SK-N-SH treated with all-trans-retinoic acid at 6 μM for 48 hours (cell line): Measurements from ENCODE around the gene FREM3.

Source experiments
- ATAC-seq: fragments of 200-7000 bp; cut with Tn5 transposase; 3 replicates; pipeline ENCODE4 v1.9.1; 2020; ENCODE audit warnings: mild to moderate bottlenecking, moderate library complexity
- CREB5 ChIP-seq: fragments of 250-450 bp; sonication (Bioruptor Pico); IDR thresholded peaks from 2 replicates; pipeline ENCODE4 v1.5.1; 2020; ENCODE audit warnings: low read depth, mild to moderate bottlenecking, moderate library complexity
- CSDC2 ChIP-seq: fragments of 250-450 bp; sonication (Bioruptor Pico); IDR thresholded peaks from 2 replicates; pipeline ENCODE4 v1.5.0; 2020; ENCODE audit warnings: mild to moderate bottlenecking, moderate library complexity
- CSRNP3 ChIP-seq: fragments of 250-450 bp; sonication (Bioruptor Pico); IDR thresholded peaks from 2 replicates; pipeline ENCODE4 v1.5.1; 2021; ENCODE audit warnings: mild to moderate bottlenecking, moderate library complexity
- ISL1 ChIP-seq: fragments of 250-450 bp; sonication (Bioruptor Pico); IDR thresholded peaks from 2 replicates; pipeline ENCODE4 v2.1.2; 2022; ENCODE audit warnings: mild to moderate bottlenecking, moderate library complexity
- OSR1 ChIP-seq: fragments of 250-450 bp; sonication (Bioruptor Pico); IDR thresholded peaks from 2 replicates; pipeline ENCODE4 v1.8.0; 2022; ENCODE audit warnings: moderate library complexity, mild to moderate bottlenecking, inconsistent platforms
- PATZ1 ChIP-seq: fragments of 250-450 bp; sonication (Bioruptor Pico); IDR thresholded peaks from 2 replicates; pipeline ENCODE4 v1.8.0; 2020; ENCODE audit warnings: mild to moderate bottlenecking, moderate library complexity, borderline replicate concordance
- PPARA ChIP-seq: fragments of 250-450 bp; sonication (Bioruptor Pico); IDR thresholded peaks from 2 replicates; pipeline ENCODE4 v1.5.0; 2020; ENCODE audit warnings: mild to moderate bottlenecking, borderline replicate concordance
- RARB ChIP-seq: fragments of 250-450 bp; sonication (Bioruptor Pico); IDR thresholded peaks from 2 replicates; pipeline ENCODE4 v1.8.0; 2021; ENCODE audit warnings: mild to moderate bottlenecking, moderate library complexity
- SNAI2 ChIP-seq: fragments of 250-450 bp; sonication (Bioruptor Pico); IDR thresholded peaks from 2 replicates; pipeline ENCODE4 v1.5.0; 2020; ENCODE audit warnings: mild to moderate bottlenecking, moderate library complexity
- TCF4 ChIP-seq: fragments of 250-450 bp; sonication (Bioruptor Pico); IDR thresholded peaks from 2 replicates; pipeline ENCODE4 v1.8.0; 2021; ENCODE audit warnings: mild to moderate bottlenecking, moderate library complexity, borderline replicate concordance
- TOX ChIP-seq: fragments of 250-450 bp; sonication (Bioruptor Pico); IDR thresholded peaks from 2 replicates; pipeline ENCODE4 v1.8.0; 2021; ENCODE audit warnings: mild to moderate bottlenecking, moderate library complexity, borderline replicate concordance
- TSHZ2 ChIP-seq: fragments of 250-450 bp; sonication (Bioruptor Pico); IDR thresholded peaks from 2 replicates; pipeline ENCODE4 v1.5.0; 2020; ENCODE audit warnings: mild to moderate bottlenecking, moderate library complexity
- ZC3H10 ChIP-seq: fragments of 250-450 bp; sonication (Bioruptor Pico); IDR thresholded peaks from 2 replicates; pipeline ENCODE4 v1.5.1; 2021; ENCODE audit warnings: mild to moderate bottlenecking, moderate library complexity
- ZFP3 ChIP-seq: fragments of 250-450 bp; sonication (Bioruptor Pico); IDR thresholded peaks from 2 replicates; pipeline ENCODE4 v1.5.0; 2020; ENCODE audit warnings: mild to moderate bottlenecking, moderate library complexity
- ZFP30 ChIP-seq: fragments of 450-650 bp; formaldehyde crosslinking; IDR thresholded peaks from 2 replicates; pipeline ENCODE4 v1.5.0; 2022; ENCODE audit warnings: mild to moderate bottlenecking, moderate library complexity
- ZNF565 ChIP-seq: fragments of 450-650 bp; formaldehyde crosslinking; conservative IDR thresholded peaks from 2 replicates; pipeline ENCODE4 v1.5.0; 2020; ENCODE audit warnings: low read depth, mild to moderate bottlenecking, moderate library complexity
- ZNF70 ChIP-seq: fragments of 450-650 bp; formaldehyde crosslinking; IDR thresholded peaks from 2 replicates; pipeline ENCODE4 v1.5.0; 2020; ENCODE audit warnings: mild to moderate bottlenecking, moderate library complexity
- ZNF8 ChIP-seq: fragments of 450-650 bp; formaldehyde crosslinking; IDR thresholded peaks from 2 replicates; pipeline ENCODE4 v1.5.0; 2020; ENCODE audit warnings: mild to moderate bottlenecking, moderate library complexity

The FREM3 gene

DNA sequence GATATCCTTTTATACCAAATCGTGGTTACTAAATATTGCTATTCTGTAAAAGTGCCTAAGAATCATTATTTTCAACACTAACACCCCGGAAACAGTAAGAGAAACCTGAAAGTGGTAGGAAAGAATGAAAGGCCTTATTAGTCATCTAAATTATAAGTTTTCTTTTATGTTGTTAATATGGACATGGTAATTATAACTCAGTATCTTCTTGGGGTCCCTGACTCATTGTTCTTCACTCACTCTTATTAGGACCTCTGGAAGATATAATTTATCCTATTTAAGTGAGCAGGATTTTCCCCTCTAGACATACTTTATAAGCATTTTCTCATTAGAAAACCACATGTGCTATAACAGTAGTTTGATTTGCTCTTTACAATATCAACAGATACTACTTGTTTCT, 136.0 kb downstream of the FREM3 start:
- no peak for TF ChIP-seq CSRNP3 (CRISPR knock-in tag)

DNA sequence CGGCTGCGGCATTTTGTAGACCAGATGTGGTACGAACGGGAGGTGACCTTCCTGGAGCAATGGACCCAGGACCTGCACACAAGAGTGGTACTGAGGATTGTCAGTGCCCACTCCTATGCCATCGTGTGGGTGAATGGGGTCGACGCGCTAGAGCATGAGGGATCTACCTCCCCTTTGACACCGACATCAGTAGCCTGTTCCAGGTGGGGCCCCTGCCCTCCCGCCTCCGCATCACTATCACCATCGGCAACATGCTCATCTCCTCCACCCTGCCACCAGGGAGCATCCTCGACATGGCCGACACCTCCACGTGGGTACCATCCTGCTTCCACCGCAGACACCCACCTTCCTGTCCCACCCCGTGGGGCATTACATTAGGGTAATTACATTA, 140.7 kb downstream of the FREM3 start:
- TF ChIP-seq CREB5 (CRISPR knock-in tag) (no peak), ZC3H10 (CRISPR knock-in tag) (no peak), CSRNP3 (CRISPR knock-in tag) (no peak), ZNF70 (CRISPR knock-in tag) (no peak), SNAI2 (CRISPR knock-in tag) (no peak), ZNF8 (CRISPR knock-in tag) (no peak), TOX (CRISPR knock-in tag) (no peak), ZFP3 (no peak), TCF4 (no peak), RARB (CRISPR knock-in tag) (no peak), ISL1 (no peak)
- ATAC-seq: no peak; the same call in 2 of the 3 replicates

More for the DNA sequence above, 136.0 kb downstream of the FREM3 start:
- ATAC-seq: no peak

DNA sequence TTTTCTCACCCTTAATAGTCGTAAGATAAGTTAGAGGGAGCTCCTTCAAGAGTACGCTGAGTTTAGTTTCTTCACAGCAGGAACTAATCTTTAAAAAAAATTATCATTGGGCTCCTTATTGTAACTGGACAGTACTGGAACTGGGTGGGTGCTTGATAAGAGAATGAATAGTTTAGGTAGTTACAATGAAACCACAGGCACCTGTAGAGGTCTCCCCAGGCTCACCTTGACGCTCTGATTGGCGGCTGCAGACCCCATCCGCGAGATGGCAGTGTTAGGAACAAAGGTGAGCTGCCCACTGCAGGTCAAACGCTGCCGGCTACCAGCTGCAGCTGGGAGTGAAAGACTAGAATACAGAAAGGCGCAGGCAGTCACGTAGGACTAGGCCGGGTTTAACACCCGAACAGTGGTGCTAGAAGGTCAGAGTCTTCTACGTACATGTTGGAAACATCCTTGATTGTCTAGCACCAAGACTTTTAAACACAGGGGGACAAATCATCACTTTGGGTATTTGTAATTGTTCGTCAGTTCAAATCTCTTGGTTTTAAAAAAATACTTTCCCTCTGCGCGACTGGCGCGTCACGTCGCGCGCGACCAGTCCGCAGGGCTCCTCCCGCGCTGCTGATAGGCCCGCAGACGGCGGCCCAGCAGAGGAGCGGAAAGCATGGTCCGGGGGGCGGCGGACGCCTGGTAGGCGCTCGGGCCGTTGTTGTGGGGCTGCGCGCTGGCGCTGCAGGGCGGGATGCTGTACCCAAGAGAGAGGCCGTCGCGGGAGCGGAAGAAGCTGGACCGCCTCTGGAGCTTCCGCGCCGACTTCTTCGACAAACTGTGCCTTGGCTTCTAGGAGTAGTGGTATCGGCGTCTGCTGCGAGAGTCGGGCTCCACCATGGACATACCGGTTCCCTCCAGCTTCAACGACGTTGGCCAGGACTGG, 141.4 kb downstream of the FREM3 start:
- ATAC-seq: peak; percentile 89
- TF ChIP-seq ZFP3: 0 out of 2 replicates have a peak, but pooled peaks have one; percentile 22
- 0 out of 2 replicates have a peak, but pooled peaks have one; percentile 10 for TF ChIP-seq TSHZ2
- no peak for TF ChIP-seq ZNF565 (CRISPR knock-in tag)

GRCh38 chr4:143558286-143558685, 142.2 kb downstream of the FREM3 start:
- no peak for ATAC-seq
- TF ChIP-seq TCF4 (no peak), OSR1 (no peak), ZC3H10 (CRISPR knock-in tag) (no peak), SNAI2 (CRISPR knock-in tag) (no peak), CSRNP3 (CRISPR knock-in tag) (no peak), ZNF70 (CRISPR knock-in tag) (no peak), CREB5 (CRISPR knock-in tag) (no peak), ZFP30 (CRISPR knock-in tag) (no peak), ZNF8 (CRISPR knock-in tag) (no peak), ISL1 (no peak), ZNF565 (CRISPR knock-in tag) (no peak), TSHZ2 (no peak), CSDC2 (CRISPR knock-in tag) (no peak), PPARA (CRISPR knock-in tag) (no peak), PATZ1 (no peak), TOX (CRISPR knock-in tag) (no peak)
